GM21825 (cell line): ENCODE measurements around the gene GPR157.
"Not testable (repeated sequence)": the region's sequence is repeated elsewhere in the genome, so short reads cannot be mapped to it uniquely, and the experiment has no call there.

Experiments used
- ATAC-seq: cut with Tn5 transposase; IDR thresholded peaks from one replicate; pipeline ENCODE4 v1.9.1; 2021; ENCODE audit warnings: mild to moderate bottlenecking, moderate library complexity; ENCODE audit not compliant: unreplicated experiment

GPR157 gene

GRCh38 chr1:9128520-9129265, at the start of gene GPR157:
Gene GPR157, minus strand, starts transcription at chr1:9129102. Its CDS starts 75 bp downstream, at chr1:9129027.
- peak; percentile 64 for ATAC-seq

GRCh38 chr1:9174762-9175161, 45.9 kb upstream of the GPR157 start:
- ATAC-seq: no peak

DNA sequence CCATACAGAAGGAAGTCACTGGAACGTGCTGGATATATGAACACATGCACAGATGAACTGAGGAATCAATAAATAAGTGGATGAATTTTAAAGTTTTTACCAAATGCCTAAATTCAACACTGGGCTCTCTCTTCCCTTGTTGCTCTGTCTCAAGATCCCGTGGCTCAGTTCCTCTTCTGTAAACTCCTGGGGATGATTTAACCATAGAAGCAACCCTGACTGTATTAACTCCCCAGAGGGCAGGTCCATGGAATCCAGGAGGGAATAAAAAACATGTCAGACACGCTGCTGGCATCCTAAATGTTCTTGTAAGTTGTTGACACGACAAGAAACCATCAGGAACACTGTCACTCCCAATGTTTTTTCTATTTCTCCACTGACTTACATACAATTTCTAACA, 45.3 kb upstream of the GPR157 start:
- no peak for ATAC-seq

DNA sequence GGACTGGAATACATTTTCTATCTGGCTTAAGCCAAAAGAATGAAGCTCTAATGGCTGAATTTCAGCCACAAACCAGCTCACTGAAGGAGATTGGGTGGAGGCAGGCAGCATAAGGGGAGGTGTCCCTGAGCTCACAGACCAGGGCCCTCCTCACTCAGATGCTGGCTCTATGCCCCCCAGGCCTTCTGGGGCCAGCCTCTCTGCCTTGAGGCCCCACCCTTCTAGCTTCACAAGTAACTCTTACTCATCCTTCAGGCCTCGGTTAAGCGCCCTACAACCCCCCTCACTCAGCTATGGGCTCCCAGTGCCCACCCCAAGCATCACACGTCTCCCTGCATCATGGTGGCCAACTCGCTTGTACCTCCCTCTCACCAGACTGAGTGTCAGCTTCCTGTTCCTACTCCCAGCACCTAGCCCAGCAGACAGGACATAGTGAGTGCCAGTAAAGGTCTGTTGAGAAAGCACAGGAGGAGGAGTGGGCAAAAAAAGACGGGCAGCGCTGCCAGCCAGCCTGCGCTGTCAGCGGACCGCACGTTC, 40.8 kb upstream of the GPR157 start:
- ATAC-seq: no peak

- no peak for ATAC-seq
Measured at GRCh38 chr1:9167638-9168037, 38.7 kb upstream of the GPR157 start.

DNA sequence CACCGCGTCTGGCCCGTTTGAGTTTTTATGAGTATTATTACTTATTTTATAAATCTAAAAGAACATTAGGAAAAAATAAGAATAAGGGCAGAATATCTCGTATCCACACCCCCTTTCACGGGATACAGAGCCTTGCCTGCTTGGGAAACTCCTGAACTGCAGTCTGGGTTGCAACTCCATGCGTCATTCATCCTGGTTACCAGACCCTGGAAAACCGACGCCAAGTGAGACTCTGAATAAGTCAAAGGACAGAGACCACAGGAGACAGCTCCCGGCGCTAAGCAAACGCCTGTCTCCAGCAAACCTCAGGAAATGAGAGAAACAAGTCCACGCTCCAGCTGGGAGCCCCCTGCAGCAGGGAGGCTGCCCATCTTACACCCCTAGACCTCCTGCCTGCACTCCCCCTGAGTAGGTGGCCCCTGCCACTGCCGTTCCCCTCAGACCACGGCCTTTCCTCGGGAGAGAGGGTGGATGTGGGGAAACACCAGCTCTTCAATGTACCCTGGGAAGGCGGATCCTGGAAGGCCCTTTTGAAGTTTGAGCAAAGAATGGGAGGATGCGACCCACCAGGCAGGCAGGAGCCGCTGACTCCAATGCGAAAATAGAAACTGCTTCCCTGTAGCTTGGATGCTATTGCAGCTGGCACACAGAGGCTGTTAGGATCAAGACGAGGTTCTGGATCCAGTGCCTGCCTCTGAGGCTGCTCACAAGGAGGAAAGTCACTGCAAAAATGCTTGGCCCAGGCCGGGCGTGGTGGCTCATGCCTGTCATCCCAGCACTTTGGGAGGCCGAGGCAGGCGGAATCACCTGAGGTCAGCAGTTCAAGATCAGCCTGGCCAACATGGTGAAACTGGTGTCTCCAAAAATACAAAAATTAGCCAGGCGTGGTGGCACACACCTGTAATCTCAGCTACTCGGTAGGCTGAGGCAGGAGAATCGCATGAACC, 37.7 kb upstream of the GPR157 start:
- ATAC-seq: no peak

DNA sequence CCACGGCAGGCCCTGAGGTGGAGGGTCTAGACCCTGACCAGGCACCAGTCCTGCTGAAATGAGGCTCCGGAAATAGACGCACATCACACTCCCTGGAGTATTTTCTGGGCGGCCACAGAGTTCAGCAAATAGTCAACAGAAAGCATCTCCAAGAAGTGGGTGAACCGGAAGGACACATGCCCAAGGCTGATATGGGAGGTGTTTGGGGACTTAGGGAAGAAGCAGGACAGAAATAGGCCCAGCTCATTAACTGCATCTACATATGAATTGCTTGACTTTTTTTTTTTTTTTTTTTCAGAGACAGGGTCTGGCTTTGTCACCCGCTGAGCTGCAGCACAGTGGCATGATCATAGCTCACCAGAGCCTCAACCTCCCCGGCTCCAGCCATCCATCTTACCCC, 36.5 kb upstream of the GPR157 start:
- no peak for ATAC-seq

DNA sequence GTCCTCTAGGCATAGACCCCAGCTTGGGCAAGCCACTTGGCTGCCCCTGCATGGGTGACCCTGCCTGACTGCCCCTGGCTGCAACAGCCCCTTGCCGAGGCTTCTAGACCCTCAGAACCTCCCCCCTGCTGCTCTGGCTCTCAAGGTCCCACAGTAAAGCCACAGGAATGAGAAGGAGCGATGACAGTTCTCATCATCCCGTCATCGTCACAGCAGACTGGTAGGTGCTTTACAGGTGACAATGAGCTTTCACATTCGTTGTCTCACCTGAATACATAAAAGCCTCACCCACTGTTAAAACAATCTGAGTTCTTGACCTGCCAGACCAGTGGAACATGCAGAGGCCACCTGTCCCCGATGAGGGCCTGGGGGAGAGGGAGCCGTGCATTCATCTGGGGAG, 36.0 kb upstream of the GPR157 start:
- no peak for ATAC-seq

GRCh38 chr1:9164532-9164900, 35.6 kb upstream of the GPR157 start:
- no peak for ATAC-seq

GRCh38 chr1:9161963-9162362, 33.1 kb upstream of the GPR157 start:
- no peak for ATAC-seq

GRCh38 chr1:9161342-9161741, 32.4 kb upstream of the GPR157 start:
- no peak for ATAC-seq

DNA sequence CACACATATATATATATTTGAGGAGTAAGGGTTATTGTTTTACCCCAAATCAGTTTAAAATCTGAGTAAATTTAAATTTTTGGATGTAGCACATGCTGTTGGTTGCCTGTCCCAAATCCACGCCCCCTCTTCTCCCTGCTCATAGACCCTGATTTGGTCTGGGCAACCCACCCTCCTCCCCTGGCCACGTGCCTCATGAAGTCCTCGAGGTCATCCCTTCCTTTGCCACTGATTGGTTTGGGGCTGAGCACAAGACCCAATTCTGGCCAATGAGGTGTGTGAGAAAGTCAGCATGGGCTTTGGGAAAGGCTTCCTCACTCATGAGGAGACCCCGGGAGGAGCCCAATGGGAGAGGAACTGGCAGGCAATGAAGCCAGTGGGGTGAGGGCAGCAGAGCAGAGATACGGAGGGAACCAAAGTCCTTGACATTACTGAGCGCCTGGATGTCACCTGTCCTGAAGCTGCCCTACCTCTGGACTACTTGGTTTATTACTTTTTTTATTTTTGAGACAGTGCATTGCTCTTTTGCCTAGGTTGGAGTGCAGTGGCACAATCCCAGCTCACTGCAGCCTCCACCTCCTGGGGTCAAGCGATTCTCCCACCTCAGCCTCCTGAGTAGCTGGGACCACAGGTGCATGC, 31.3 kb upstream of the GPR157 start:
- ATAC-seq: no peak

GRCh38 chr1:9155879-9156278, 27.0 kb upstream of the GPR157 start:
- ATAC-seq: no peak

GRCh38 chr1:9155405-9155804, 26.5 kb upstream of the GPR157 start:
- not testable (repeated sequence) for ATAC-seq

DNA sequence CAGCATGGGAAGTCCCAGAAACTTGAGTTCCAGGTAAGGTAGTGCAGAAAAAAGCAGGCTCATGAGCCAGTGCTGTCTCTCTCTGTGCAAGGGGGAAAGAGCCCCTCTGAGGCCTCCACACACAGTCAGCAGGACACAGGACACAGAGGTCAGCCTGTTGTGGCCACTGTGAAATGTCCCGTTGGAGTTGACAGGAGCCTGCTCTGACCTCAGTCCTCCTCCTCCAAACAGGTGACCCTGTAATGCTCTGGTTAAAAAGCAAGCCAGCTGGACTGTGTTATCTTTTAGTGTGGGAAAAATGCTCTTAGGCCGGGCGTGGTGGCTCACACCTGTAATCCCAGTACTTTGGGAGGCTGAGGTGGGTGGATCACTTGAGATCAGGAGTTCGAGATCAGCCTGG, 24.2 kb upstream of the GPR157 start:
- ATAC-seq: no peak

DNA sequence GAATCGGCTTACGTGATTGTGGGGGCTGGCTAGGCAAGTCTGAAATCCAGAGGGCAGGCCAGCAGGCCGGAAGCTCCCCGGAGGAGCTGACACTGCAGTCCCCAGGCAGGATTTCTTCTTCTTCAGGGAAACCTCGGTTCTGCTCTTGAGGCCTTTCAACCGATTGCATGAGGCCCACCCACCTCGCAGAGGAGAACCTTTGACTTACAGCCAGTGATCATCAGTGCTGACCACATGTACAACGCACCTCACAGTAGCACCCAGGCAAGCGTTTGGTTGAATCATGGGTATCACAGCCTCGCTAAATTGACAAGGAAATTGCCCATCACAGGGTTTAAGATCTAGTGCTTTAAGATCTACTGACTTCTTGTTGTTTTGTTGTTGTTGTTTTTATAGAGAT, 23.6 kb upstream of the GPR157 start:
- no peak for ATAC-seq

- no peak for ATAC-seq
Measured at GRCh38 chr1:9151328-9151860, 22.5 kb upstream of the GPR157 start.

GRCh38 chr1:9150582-9151327, 21.9 kb upstream of the GPR157 start:
- ATAC-seq: no peak

DNA sequence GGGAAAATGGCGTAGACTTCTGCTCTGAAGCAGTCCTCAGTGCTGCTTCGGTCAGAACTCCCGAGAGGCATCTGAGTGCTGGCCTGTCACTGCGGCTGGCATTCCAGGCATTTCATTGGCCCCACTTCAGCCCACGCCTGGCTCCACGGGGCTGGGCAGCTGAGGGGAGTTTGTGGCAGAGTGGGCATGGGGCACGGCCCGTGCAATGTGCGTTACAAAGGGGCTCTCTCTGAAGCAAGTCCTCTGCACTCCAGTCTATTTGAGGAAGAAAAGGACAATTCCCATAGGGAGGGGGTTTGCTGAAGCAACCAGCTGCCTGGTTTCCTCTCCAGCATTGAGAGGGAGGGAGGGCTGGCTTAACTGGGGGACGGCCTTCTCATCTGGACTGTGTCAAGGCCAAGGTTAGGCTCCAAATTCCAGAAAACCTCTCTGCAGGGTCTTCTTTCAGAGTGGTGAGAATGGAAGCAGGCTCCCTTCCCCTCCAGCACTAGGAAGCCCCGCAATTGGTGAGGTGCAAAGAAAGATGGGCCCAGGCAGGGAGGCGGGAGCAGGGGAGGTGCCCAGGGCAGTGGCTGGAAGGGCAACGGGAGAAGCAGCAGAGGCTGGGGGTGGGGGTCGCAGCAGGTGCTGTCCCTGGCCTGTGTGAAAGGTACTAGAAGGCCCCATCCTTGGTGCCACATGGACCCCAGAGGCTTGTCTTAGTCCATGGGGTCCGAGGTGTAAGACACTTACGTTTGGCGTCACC, 21.1 kb upstream of the GPR157 start:
- ATAC-seq: no peak

DNA sequence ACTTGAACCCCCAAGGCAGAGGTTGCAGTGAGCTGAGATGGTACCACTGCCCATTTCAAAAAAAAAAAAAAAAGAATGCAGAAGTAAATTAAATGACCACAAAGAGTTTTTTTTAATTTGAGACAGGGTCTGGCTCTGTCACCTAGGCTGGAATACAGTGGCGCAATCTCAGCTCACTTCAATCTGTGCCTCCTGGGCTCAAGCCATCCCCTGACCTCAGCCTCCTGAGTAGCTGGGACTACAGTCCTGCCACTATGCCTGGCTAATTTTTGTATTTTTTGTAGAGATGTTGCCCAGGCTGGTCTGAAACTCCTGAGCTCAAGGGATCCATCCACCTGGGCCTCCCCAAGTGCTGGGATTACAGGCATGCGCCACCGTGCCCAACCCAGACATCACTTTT, 20.2 kb upstream of the GPR157 start:
- no peak for ATAC-seq
